ENCODE measurements around the gene NRDE2. TPM values are rescaled to one million over a fixed set of nuclear protein-coding genes. Genes with fewer than 3 reads are reported as not detected.

NRDE2 gene
- total RNA-seq, 1 experiment from 2014 or later = 3.6 TPM

DNA sequence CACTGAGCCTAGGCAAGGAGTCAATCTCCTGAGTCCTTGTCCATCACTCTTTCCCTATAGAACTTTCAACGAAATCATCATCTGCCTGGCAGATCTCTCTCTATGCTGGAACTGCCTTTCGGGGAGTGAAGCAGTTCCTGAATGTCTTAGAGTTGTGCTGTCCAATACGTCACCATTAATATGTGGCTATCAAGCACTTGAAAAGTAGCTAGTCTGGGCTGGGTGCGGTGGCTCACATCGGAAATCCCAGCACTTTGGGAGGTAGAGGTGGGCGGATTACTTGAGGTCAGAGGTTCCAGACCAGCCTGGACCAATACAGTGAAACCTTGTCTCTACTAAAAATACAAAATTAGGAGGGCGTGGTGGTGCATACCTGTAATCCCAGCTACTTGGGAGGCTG is 35.1 kb downstream of the NRDE2 start:
- no peak overlapping the region for H3K4me3 ChIP-seq (ENCODE audit: insufficient read depth, low read depth, low read length)
- H3K27me3 ChIP-seq (ENCODE audit: control insufficient read depth, insufficient read depth, low read length) = no peaks in the 10 kb centered on the region
- no peak for DNase-seq
- H3K36me3 ChIP-seq (replicated peaks; ENCODE audit: control insufficient read depth, insufficient read depth, low read length) = peaks cover 2% of the 10 kb centered on the region

- Histone ChIP-seq H3K4me3 (ENCODE audit: insufficient read depth, low read depth, low read length) (no peak overlapping the region), H3K36me3 (replicated peaks; ENCODE audit: control insufficient read depth, insufficient read depth, low read length) (peaks cover 2% of the 10 kb centered on the region), H3K27me3 (ENCODE audit: control insufficient read depth, insufficient read depth, low read length) (no peaks in the 10 kb centered on the region)
- DNase-seq = no peak
Measured at GRCh38 chr14:90295870-90296516, 35.7 kb downstream of the NRDE2 start.

DNA sequence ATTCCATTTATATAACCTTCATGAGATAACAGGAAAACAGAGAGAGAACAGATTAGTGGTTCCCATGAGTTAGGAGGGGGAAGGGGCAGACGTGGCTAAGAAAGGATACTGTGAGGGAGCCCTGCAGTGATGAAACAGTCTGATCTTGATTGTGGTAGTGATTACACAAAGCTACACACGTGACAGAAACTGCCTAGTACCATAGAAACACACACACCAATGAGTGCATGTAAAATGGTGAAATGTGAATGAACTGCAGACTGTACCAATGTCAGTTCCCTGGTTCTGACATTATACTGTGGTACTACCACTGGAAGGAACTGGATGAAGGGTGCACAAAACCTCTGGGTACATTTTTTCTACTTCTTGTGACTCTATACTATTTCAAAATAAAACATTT is 36.9 kb downstream of the NRDE2 start:
- H3K36me3 ChIP-seq (replicated peaks; ENCODE audit: control insufficient read depth, insufficient read depth, low read length) = peaks cover 2% of the 10 kb centered on the region
- no peaks in the 10 kb centered on the region for H3K27me3 ChIP-seq (ENCODE audit: control insufficient read depth, insufficient read depth, low read length)
- no peak for DNase-seq
- no peak overlapping the region for H3K4me3 ChIP-seq (ENCODE audit: insufficient read depth, low read depth, low read length)

DNA sequence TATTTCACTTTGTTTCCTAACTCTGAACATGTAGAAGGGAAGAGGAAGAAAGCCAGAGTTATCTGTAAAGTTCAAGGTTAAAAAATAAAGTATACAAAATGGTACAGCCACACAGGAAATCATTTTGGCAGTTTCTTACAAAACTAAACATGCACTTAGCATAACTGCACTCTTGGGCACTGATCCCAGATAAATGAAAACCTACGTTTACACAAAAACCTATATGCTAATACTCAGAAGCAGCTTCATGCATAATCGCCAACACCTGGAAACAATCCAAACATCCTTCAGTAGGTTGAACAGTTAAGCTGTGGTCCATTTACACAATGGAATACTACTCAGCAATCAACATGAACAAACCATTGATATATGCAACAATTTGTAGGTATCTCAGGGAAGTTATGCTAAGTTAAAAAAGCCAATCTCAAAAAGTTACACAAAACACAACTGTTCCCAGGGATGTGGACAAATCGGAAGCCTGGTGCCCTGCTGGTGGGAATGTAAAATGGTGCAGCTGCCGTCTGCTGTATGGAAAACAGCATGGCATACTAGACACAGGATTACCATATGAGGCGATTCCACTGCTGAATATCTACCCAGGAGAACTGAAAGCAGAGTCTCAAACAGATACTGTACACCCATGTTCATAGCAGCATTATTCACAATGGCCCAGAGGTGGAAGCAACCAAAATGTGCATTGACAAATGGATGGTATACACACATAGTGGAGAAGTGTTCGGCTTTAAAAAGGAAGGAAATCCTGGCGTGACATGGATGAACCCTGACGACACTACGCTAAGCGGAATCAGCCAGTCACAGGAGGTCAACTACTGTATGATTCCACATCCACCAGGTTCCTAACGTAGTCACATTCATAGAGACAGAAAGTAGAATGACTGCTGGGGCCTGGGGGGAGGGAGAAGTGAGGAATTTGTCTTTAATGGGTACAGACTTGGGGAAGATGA is 37.7 kb downstream of the NRDE2 start:
- Histone ChIP-seq H3K27me3 (ENCODE audit: control insufficient read depth, insufficient read depth, low read length) (no peaks in the 10 kb centered on the region), H3K36me3 (replicated peaks; ENCODE audit: control insufficient read depth, insufficient read depth, low read length) (peaks cover 2% of the 10 kb centered on the region), H3K4me3 (ENCODE audit: insufficient read depth, low read depth, low read length) (no peak overlapping the region)
- DNase-seq = no peak

DNA sequence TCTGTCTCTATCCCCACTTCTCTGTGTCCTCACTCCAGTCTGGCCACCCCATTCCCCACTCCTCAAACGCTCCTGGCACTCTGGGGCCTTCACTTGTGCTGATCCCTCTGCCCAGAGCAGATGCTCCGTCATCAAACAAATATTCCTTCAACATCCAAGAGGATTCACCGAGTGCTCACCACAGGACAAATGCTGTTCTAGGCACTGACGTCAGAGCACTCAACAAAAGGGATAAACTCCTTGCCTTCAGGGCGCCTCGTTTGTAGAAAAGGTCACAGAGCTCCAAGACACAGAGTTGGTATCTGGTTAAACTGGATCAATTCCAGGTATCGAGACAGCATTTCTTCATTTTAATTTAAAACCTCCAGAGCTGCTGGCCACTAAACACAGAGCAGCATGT is 40.0 kb downstream of the NRDE2 start:
- no peaks in the 10 kb centered on the region for H3K27me3 ChIP-seq (ENCODE audit: control insufficient read depth, insufficient read depth, low read length)
- DNase-seq = no peak
- H3K36me3 ChIP-seq (replicated peaks; ENCODE audit: control insufficient read depth, insufficient read depth, low read length) = peaks cover 12% of the 10 kb centered on the region
- no peak overlapping the region for H3K4me3 ChIP-seq (ENCODE audit: insufficient read depth, low read depth, low read length)

GRCh38 chr14:90290337-90291011 is 41.3 kb downstream of the NRDE2 start:
- peaks cover 16% of the 10 kb centered on the region for H3K36me3 ChIP-seq (replicated peaks; ENCODE audit: control insufficient read depth, insufficient read depth, low read length)
- H3K4me3 ChIP-seq (ENCODE audit: insufficient read depth, low read depth, low read length) = no peak overlapping the region
- peak; percentile 62 for DNase-seq
- no peaks in the 10 kb centered on the region for H3K27me3 ChIP-seq (ENCODE audit: control insufficient read depth, insufficient read depth, low read length)

DNA sequence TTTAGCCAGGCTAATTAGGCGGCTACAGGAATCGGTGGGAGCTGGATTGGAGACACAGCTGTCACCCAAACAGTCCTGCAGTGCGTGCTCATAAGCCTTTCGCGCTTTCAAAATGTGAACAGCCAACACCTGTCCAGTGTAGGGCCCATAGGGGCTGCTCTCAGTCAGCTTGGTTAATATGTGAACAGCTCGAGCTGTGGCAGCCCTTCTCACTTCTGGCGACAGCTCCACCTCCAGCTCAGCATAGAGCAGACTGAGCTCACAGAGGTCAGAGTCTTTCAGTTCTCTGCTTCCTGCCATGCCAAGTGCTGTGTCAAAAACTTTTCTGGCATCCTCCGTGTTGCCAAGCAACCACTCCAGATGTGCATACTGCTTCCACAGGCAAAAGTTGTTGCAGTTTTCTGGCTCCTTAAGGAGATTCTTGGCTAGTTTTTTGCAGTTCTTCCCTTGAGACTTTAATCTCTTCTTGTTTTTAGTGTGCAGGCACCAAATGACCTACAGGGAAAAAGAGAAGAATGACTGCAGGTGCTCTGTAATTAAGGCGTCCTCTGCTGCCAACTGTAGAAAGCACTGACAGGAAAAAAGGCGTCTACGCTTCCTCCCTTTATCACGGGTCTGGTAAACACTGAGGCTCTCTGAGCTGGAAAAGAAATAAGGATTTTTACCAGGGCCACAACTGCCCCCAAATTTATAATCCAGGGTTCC is 42.9 kb downstream of the NRDE2 start:
- no peak for DNase-seq
- H3K4me3 ChIP-seq (ENCODE audit: insufficient read depth, low read depth, low read length) = no peak overlapping the region
- H3K36me3 ChIP-seq (replicated peaks; ENCODE audit: control insufficient read depth, insufficient read depth, low read length) = peaks cover 16% of the 10 kb centered on the region
- H3K27me3 ChIP-seq (ENCODE audit: control insufficient read depth, insufficient read depth, low read length) = no peaks in the 10 kb centered on the region

- DNase-seq = no peak
- H3K36me3 ChIP-seq (replicated peaks; ENCODE audit: control insufficient read depth, insufficient read depth, low read length) = peaks cover 16% of the 10 kb centered on the region
Measured at GRCh38 chr14:90287791-90288190, 44.0 kb downstream of the NRDE2 start.

GRCh38 chr14:90281756-90282155 is 50.0 kb downstream of the NRDE2 start:
- no peaks in the 10 kb centered on the region for H3K27me3 ChIP-seq (ENCODE audit: control insufficient read depth, insufficient read depth, low read length)
- no peak for DNase-seq
- no peak overlapping the region for H3K4me3 ChIP-seq (ENCODE audit: insufficient read depth, low read depth, low read length)
- H3K36me3 ChIP-seq (replicated peaks; ENCODE audit: control insufficient read depth, insufficient read depth, low read length) = peaks cover 5% of the 10 kb centered on the region

More at GRCh38 chr14:90287791-90288190, 44.0 kb downstream of the NRDE2 start:
- no peak overlapping the region for H3K4me3 ChIP-seq (ENCODE audit: insufficient read depth, low read depth, low read length)
- no peaks in the 10 kb centered on the region for H3K27me3 ChIP-seq (ENCODE audit: control insufficient read depth, insufficient read depth, low read length)

- no peak for DNase-seq
- Histone ChIP-seq H3K27me3 (ENCODE audit: control insufficient read depth, insufficient read depth, low read length) (no peaks in the 10 kb centered on the region), H3K36me3 (replicated peaks; ENCODE audit: control insufficient read depth, insufficient read depth, low read length) (peaks cover 4% of the 10 kb centered on the region), H3K4me3 (ENCODE audit: insufficient read depth, low read depth, low read length) (no peak overlapping the region)
Measured at GRCh38 chr14:90281261-90281660, 50.5 kb downstream of the NRDE2 start.

- Histone ChIP-seq H3K36me3 (replicated peaks; ENCODE audit: control insufficient read depth, insufficient read depth, low read length) (peaks cover 1% of the 10 kb centered on the region), H3K27me3 (ENCODE audit: control insufficient read depth, insufficient read depth, low read length) (no peaks in the 10 kb centered on the region), H3K4me3 (ENCODE audit: insufficient read depth, low read depth, low read length) (no peak overlapping the region)
- DNase-seq = no peak
Measured at GRCh38 chr14:90280096-90280495, 51.6 kb downstream of the NRDE2 start.

- Histone ChIP-seq H3K27me3 (ENCODE audit: control insufficient read depth, insufficient read depth, low read length) (no peaks in the 10 kb centered on the region), H3K36me3 (replicated peaks; ENCODE audit: control insufficient read depth, insufficient read depth, low read length) (peaks cover 1% of the 10 kb centered on the region), H3K4me3 (ENCODE audit: insufficient read depth, low read depth, low read length) (no peak overlapping the region)
- no peak for DNase-seq
Measured at GRCh38 chr14:90278199-90279175, 53.3 kb downstream of the NRDE2 start.

DNA sequence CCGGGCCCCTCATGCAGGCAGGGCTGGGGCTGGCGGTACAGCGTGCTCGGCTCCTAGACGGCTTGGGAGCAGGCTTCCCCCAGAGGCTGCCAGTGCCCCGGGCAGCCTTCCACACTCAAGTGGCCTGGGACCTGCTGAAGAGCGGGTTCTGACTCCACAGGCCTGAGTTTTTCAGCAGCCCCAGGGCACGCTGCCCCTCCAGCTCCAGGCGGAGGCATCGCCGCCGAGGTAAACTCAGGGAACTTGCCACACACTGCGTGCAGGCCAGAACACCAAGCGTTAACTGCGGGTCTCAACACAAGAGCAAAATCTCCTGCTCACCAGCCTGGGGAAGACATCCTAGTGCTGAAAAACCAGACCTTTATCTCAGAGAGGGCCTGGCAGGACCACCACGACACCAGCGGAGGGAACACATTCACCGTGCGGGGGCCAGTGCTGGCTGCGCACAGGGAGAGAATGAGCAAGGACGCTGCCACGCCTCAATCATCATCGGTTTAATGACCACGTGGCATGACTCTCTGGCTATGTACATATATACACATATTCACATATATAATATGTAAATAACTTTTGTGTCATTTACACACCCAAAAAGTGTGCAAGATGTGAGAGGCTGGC is 54.1 kb downstream of the NRDE2 start:
- Histone ChIP-seq H3K36me3 (replicated peaks; ENCODE audit: control insufficient read depth, insufficient read depth, low read length) (peaks cover 4% of the 10 kb centered on the region), H3K4me3 (ENCODE audit: insufficient read depth, low read depth, low read length) (no peak overlapping the region), H3K27me3 (ENCODE audit: control insufficient read depth, insufficient read depth, low read length) (no peaks in the 10 kb centered on the region)
- DNase-seq = no peak
